Colonic mucosa (tissue), 4 donors: ENCODE data around the gene OPCML. TPM values are rescaled to one million over a fixed set of nuclear protein-coding genes. Genes with fewer than 3 reads are reported as not detected.

Source experiments
- DNase-seq: peaks from one replicate; pipeline ENCODE4 v3.0.0-alpha.2; 2020
- H3K27ac ChIP-seq: fragments of 200-600 bp; one replicate; pipeline ENCODE4 v1.8.0; 2021
- H3K27me3 ChIP-seq: fragments of 200-600 bp; one replicate; pipeline ENCODE4 v1.8.0; 2021
- H3K36me3 ChIP-seq: fragments of 200-600 bp; one replicate; pipeline ENCODE4 v1.8.0; 2021
- H3K4me1 ChIP-seq: fragments of 200-600 bp; one replicate; pipeline ENCODE4 v1.8.0; 2021; ENCODE audit warnings: mild to moderate bottlenecking
- H3K4me3 ChIP-seq: fragments of 200-600 bp; one replicate; pipeline ENCODE4 v1.8.0; 2021
- H3K9ac ChIP-seq, 2 donors: one replicate each; pipeline ENCODE4 v1.7.0; 2013; ENCODE audit warnings: control low read depth in 2 of 2, low read depth in 2 of 2, low read length in 2 of 2
- H3K9me3 ChIP-seq: fragments of 200-600 bp; one replicate; pipeline ENCODE4 v1.8.0; 2021
- CTCF ChIP-seq: fragments of 200-600 bp; IDR thresholded peaks from one replicate; pipeline ENCODE4 v1.8.0; 2022; ENCODE audit warnings: antibody characterized with exemption, mild to moderate bottlenecking
- intact Hi-C: fragments of 100-400 bp; cut with DNase I; formaldehyde crosslinking; loops from one replicate; pipeline ENCODE4 v1.14.1; 2022
- total RNA-seq, 2 donors: library from RNA; stranded (reverse); fragmentation: NEBNext Ultra II Directional in 1 of 2; extraction: Animal tissue kit (Norgen Biotek cat#: 25700) in 1 of 2; gene quantifications; one replicate each; pipeline ENCODE4 v1.2.1, GENCODE V29; 2021
- donor health status: healthy.
- donor health status: DM: no; HTN: no; CAD: no.
- donor health status: DM: no; HTN: no; CAD: no.

The OPCML gene
- total RNA-seq, 2 donors from 2014 or later, result 0.08 TPM; not detected in 1

DNA sequence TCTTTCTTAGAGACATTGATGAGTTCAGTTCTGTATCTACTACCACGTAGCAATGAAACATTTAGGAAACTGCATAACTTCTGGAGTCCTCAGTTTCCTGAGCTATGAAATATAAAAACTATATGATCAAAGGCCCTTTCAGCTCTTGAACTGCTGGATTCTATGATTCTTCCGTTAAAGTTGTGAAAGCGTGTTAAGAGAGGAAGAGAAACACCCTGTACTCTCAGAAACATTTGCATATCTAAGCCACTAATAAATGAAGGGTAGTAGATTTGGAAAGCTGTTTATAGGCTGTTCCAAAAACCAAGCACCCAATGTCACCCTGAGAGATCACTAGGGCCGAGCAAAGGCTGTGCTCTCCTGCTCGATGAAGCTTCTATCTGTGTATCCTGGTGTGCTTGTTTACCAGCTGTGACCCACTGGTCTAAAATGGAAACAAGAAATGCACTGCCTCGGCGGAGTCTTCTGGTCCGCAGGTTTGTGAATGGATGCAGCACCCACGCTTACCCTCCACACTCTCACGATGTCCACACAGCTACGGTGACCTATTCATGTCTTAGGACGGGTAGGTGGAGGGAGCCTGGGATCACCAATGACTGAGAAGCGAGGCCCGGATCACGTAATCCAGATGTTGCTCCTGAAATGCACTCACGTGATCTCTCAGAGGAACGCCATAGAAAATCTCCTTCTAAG lies 325.8 kb downstream of the OPCML start:
- no peak overlapping the region for H3K27ac ChIP-seq
- DNase-seq, result no peak
- H3K4me3 ChIP-seq, result no peak overlapping the region
- no peaks in the 10 kb centered on the region for H3K36me3 ChIP-seq
- intact Hi-C loops, result no loop called here
- H3K27me3 ChIP-seq, result no peaks in the 10 kb centered on the region
- H3K9ac ChIP-seq, result no peak overlapping the region
- no peak for TF ChIP-seq CTCF
- no peaks in the 10 kb centered on the region for H3K9me3 ChIP-seq
- H3K4me1 ChIP-seq, result no peaks in the 10 kb centered on the region

DNA sequence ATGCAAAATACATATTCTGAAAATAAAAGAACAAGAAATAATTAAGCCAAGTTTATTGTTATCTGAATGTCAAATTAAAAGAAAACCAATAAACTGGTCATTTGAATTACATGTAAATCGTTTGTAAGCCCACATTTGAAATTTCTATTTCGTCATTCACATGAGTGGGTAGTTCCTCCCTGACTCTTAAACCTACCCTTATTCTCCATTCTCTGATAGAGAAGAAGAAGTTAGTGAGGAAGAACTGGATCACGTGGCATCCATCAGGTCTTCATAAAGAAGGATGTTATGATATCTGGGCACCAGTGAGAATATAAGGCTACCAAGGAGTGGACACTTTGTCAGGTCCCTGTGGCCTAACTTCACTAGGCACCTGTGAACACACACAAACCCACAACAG lies 328.1 kb downstream of the OPCML start:
- no peak overlapping the region for H3K27ac ChIP-seq
- no peaks in the 10 kb centered on the region for H3K4me1 ChIP-seq
- intact Hi-C loops, result no loop called here

GRCh38 chr11:133202816-133203215 lies 329.5 kb downstream of the OPCML start:
- H3K36me3 ChIP-seq, result no peaks in the 10 kb centered on the region
- no peak for TF ChIP-seq CTCF
- intact Hi-C loops, result no loop called here

More for the DNA sequence above, 328.1 kb downstream of the OPCML start:
- DNase-seq, result no peak
- Histone ChIP-seq H3K9ac (no peak overlapping the region), H3K36me3 (no peaks in the 10 kb centered on the region), H3K4me3 (no peak overlapping the region), H3K27me3 (no peaks in the 10 kb centered on the region), H3K9me3 (no peaks in the 10 kb centered on the region)
- no peak for TF ChIP-seq CTCF

DNA sequence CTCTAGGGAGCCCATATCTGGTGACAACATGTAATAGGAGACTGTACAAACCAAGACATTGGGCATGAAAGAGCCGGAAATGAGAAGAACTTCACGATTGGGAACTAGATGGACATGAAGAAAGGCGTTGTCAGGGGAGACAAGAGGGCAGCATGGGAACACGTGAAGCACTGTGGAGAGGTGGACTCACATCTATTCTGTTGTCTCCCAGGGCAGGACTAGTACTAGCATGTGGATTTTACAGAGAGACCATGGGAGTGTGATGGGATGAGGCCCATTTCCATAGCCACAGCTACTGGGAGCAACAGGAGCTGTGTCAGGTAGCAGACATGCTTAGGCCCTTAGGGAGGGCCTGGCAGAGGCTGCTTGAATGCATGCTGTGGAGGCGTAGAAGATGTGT lies 333.9 kb downstream of the OPCML start:
- no peak overlapping the region for H3K9ac ChIP-seq
- no peak for TF ChIP-seq CTCF
- no peaks in the 10 kb centered on the region for H3K36me3 ChIP-seq
- H3K4me1 ChIP-seq, result no peaks in the 10 kb centered on the region
- H3K4me3 ChIP-seq, result no peak overlapping the region
- no peaks in the 10 kb centered on the region for H3K27me3 ChIP-seq
- H3K27ac ChIP-seq, result no peak overlapping the region
- no peak for DNase-seq
- H3K9me3 ChIP-seq, result no peaks in the 10 kb centered on the region
- intact Hi-C loops, result no loop called here

More at GRCh38 chr11:133202816-133203215, 329.5 kb downstream of the OPCML start:
- Histone ChIP-seq H3K4me1 (no peaks in the 10 kb centered on the region), H3K9me3 (no peaks in the 10 kb centered on the region), H3K9ac (no peak overlapping the region), H3K27ac (no peak overlapping the region), H3K27me3 (no peaks in the 10 kb centered on the region), H3K4me3 (no peak overlapping the region)
- DNase-seq, result no peak

DNA sequence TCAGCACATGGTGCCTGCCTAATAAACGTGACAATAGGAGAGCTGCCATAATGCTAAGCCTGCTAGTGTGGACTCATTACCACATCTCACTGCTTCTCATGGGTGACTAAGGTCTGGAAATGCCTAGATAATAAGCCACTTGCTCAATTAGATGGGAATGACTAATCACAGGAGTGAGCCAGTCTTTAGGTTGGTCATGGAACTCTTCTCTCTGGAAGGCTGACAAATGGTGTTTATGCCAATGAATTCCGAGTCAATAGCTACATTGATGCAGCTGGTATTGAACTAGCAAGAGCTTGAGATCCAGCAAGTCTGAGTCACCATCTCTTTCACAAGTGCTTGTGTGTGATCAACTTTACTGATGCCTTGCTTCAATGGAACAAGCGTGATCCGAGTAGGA lies 334.9 kb downstream of the OPCML start:
- no peaks in the 10 kb centered on the region for H3K36me3 ChIP-seq
- no peaks in the 10 kb centered on the region for H3K4me1 ChIP-seq
- DNase-seq, result no peak
- no peak overlapping the region for H3K4me3 ChIP-seq
- TF ChIP-seq CTCF, result no peak
- H3K27me3 ChIP-seq, result no peaks in the 10 kb centered on the region
- no peak overlapping the region for H3K27ac ChIP-seq
- no peak overlapping the region for H3K9ac ChIP-seq
- H3K9me3 ChIP-seq, result no peaks in the 10 kb centered on the region
- intact Hi-C loops, result no loop called here
